PC-9 (cell line): ENCODE data around the gene ZNF385B. TPM values are rescaled to one million over a fixed set of nuclear protein-coding genes. Genes with fewer than 3 reads are reported as not detected.

Source experiments
- BruUV-seq: library from RNA; stranded (reverse); fragments of 400-500 nt; replicated peaks from 2 replicates; lab custom pipeline; 2021; lab: Mats Ljungman, UMichigan
- CTCF ChIA-PET: fragments of 300-600 bp; sonication (Branson Sonifier 250); formaldehyde crosslinking; loops from one replicate; lab custom pipeline; 2022; ENCODE audit warnings: antibody characterized with exemption; lab: Charles Lee
- POLR2A ChIA-PET: fragments of 300-600 bp; sonication (Branson Sonifier 250); formaldehyde crosslinking; loops from one replicate; lab custom pipeline; 2022; ENCODE audit warnings: antibody characterized with exemption; ENCODE audit not compliant: unreplicated experiment; lab: Charles Lee
- DNase-seq, 2 experiments: peaks; one replicate each; pipeline versions ENCODE4 v3.0.0 to v3.0.0-alpha.2; 2015 to 2022; ENCODE audit warnings: mixed read lengths in 1 of 2
- H2AFZ ChIP-seq: fragments of 200-600 bp; sonication (generic); 2 replicates; pipeline ENCODE4 v1.8.1; 2017; ENCODE audit warnings: antibody characterized with exemption
- H3F3A ChIP-seq: fragments of 200-600 bp; sonication (generic); 2 replicates; pipeline ENCODE4 v1.8.1; 2017; ENCODE audit warnings: antibody characterized with exemption, mild to moderate bottlenecking, low read depth; ENCODE audit not compliant: insufficient read depth
- H3K27ac ChIP-seq: fragments of 200-600 bp; sonication (generic); 2 replicates; pipeline ENCODE4 v1.6.1; 2016; ENCODE audit warnings: mixed run types
- H3K27me3 ChIP-seq: fragments of 200-600 bp; sonication (generic); 2 replicates; pipeline ENCODE4 v1.6.1; 2016; ENCODE audit warnings: low read depth, mixed run types; ENCODE audit not compliant: insufficient read depth
- H3K36me3 ChIP-seq: fragments of 200-600 bp; sonication (generic); 2 replicates; pipeline ENCODE4 v1.6.1; 2016; ENCODE audit warnings: low read depth, mixed run types
- H3K4me1 ChIP-seq: fragments of 200-600 bp; sonication (generic); replicated peaks from 2 replicates; pipeline ENCODE4 v1.6.1; 2016; ENCODE audit warnings: mixed run types; ENCODE audit not compliant: insufficient read depth
- H3K4me2 ChIP-seq: fragments of 200-600 bp; sonication (generic); 2 replicates; pipeline ENCODE4 v1.6.1; 2017; ENCODE audit warnings: mixed run types
- H3K4me3 ChIP-seq: fragments of 200-600 bp; sonication (generic); 2 replicates; pipeline ENCODE4 v1.6.1; 2016; ENCODE audit warnings: mixed run types
- H3K79me2 ChIP-seq: fragments of 200-600 bp; sonication (generic); 2 replicates; pipeline ENCODE4 v1.6.1; 2017; ENCODE audit warnings: low read depth, mixed run types
- H3K9me2 ChIP-seq: fragments of 200-600 bp; sonication (generic); 2 replicates; pipeline ENCODE4 v1.8.1; 2017; ENCODE audit warnings: mild to moderate bottlenecking; ENCODE audit not compliant: insufficient read depth
- H3K9me3 ChIP-seq: fragments of 200-600 bp; sonication (generic); 2 replicates; pipeline ENCODE4 v1.8.1; 2016; ENCODE audit warnings: low read depth; ENCODE audit not compliant: insufficient read depth
- H4K20me1 ChIP-seq: fragments of 200-600 bp; sonication (generic); 2 replicates; pipeline ENCODE4 v1.8.1; 2017; ENCODE audit not compliant: insufficient read depth
- CTCF ChIP-seq: fragments of 200-600 bp; sonication (generic); conservative IDR thresholded peaks from 2 replicates; pipeline ENCODE4 v1.6.1; 2017; ENCODE audit warnings: mixed run types, antibody characterized with exemption, mild to moderate bottlenecking, moderate library complexity
- EZH2 ChIP-seq: fragments of 200-600 bp; sonication (generic); IDR thresholded peaks from 2 replicates; pipeline ENCODE4 v1.8.0; 2017; ENCODE audit warnings: antibody characterized with exemption, low read depth
- intact Hi-C: fragments of 100-400 bp; cut with micrococcal nuclease; formaldehyde crosslinking; loops from one replicate; pipeline ENCODE4 v1.10.0; 2022; ENCODE audit not compliant: unreplicated experiment
- total RNA-seq: library from RNA; stranded (reverse); gene quantifications from 2 replicates; pipeline ENCODE4 v1.2.3, GENCODE V29; 2021

ZNF385B gene
- total RNA-seq, 1 experiment from 2014 or later = 4.1 TPM

DNA sequence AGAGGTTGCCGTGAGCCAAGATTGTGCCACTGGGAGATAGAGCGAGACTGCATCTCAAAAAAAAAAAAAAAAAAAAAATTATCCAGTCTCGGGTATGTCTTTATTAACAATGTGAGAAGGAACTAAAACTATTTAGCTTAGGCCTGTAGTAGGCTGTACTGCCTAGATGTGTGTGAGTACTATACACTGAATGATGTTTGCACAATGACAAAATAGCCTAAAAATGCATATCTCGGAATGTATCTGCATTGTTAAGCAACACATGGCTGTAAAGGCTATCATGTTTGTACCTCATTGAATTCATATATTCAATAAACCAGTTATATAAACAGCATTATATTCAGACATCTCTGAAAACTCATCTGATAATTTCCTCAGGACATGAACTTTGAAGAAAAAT, 405.6 kb downstream of the ZNF385B start:
- Histone ChIP-seq H3K4me3 (no peak overlapping the region), H4K20me1 (no peaks in the 10 kb centered on the region), H3K4me1 (peaks cover 5% of the 10 kb centered on the region), H3K79me2 (no peaks in the 10 kb centered on the region), H2AFZ (no peak overlapping the region), H3K9me3 (peaks cover 27% of the 10 kb centered on the region), H3K36me3 (no peaks in the 10 kb centered on the region), H3K27ac (no peak overlapping the region), H3K4me2 (no peak overlapping the region), H3F3A (peaks cover 10% of the 10 kb centered on the region; the same call in 1 of the 2 replicates), H3K9me2 (no peaks in the 10 kb centered on the region), H3K27me3 (no peaks in the 10 kb centered on the region)
- ChIA-PET POLR2A (interaction anchor here (0.6 kb wide), 1 partner anchor 616 kb away, joined by 7 read pairs; no protein-coding TSS in a partner anchor), CTCF (interaction anchor here (0.6 kb wide), 1 partner anchor 246 kb away, joined by 3 read pairs; no protein-coding TSS in a partner anchor)
- TF ChIP-seq CTCF (no peak), EZH2 (no peak)
- no TSS peak for BruUV-seq
- DNase-seq = peak in 1 of 2 experiments; percentile 52
- intact Hi-C loops = loop anchor here (5.0 kb wide), 1 partner anchor 156 kb away; no protein-coding TSS in a partner anchor

DNA sequence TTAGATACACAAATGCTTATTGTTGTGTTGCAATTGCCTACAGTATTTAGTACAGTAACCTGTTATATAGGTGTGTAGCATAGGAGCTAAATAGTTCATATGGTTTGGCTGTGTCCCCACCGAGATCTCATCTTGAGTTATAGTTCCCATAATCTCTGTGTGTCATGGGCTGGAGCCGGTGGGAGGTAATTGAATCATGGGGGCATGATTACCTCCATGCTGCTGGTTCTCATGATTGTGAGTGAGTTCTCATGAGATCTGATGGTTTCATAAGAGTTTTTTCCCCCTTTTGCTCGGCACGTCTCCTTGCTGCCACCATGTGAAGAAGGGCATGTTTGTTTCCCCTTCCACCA, 406.3 kb downstream of the ZNF385B start:
- H3K27me3 ChIP-seq = no peaks in the 10 kb centered on the region
- peak in 1 of 2 experiments; percentile 25 for DNase-seq
- H3K4me1 ChIP-seq = peaks cover 2% of the 10 kb centered on the region
- H3K27ac ChIP-seq = no peak overlapping the region
- POLR2A ChIA-PET = no interaction called here
- no peak overlapping the region for H2AFZ ChIP-seq
- CTCF ChIA-PET = no interaction called here
- peaks cover 3% of the 10 kb centered on the region; the same call in 1 of the 2 replicates for H3F3A ChIP-seq
- no peaks in the 10 kb centered on the region for H4K20me1 ChIP-seq
- no peaks in the 10 kb centered on the region for H3K79me2 ChIP-seq
- no TSS peak for BruUV-seq
- no peak overlapping the region for H3K4me2 ChIP-seq
- no peaks in the 10 kb centered on the region for H3K36me3 ChIP-seq
- no peak overlapping the region for H3K4me3 ChIP-seq
- no peak for TF ChIP-seq CTCF
- TF ChIP-seq EZH2 = no peak
- H3K9me3 ChIP-seq = peaks cover 21% of the 10 kb centered on the region
- intact Hi-C loops = loop anchor here (5.0 kb wide), 1 partner anchor 157 kb away; no protein-coding TSS in a partner anchor
- no peaks in the 10 kb centered on the region for H3K9me2 ChIP-seq

- Histone ChIP-seq H3K36me3 (no peaks in the 10 kb centered on the region), H3K4me1 (no peaks in the 10 kb centered on the region; the same call in 1 of the 2 replicates), H3K9me3 (peaks cover 21% of the 10 kb centered on the region), H4K20me1 (no peaks in the 10 kb centered on the region), H2AFZ (no peak overlapping the region), H3K4me3 (no peak overlapping the region), H3F3A (no peaks in the 10 kb centered on the region), H3K27ac (no peak overlapping the region), H3K4me2 (no peak overlapping the region), H3K9me2 (no peaks in the 10 kb centered on the region), H3K27me3 (no peaks in the 10 kb centered on the region), H3K79me2 (no peaks in the 10 kb centered on the region)
- intact Hi-C loops = loop anchor here (5.0 kb wide), 1 partner anchor 158 kb away; no protein-coding TSS in a partner anchor
- BruUV-seq = no TSS peak
- ChIA-PET CTCF (interaction anchor here (0.7 kb wide), 1 partner anchor 260 kb away, joined by 4 read pairs; no protein-coding TSS in a partner anchor), POLR2A (interaction anchor here (0.6 kb wide), 1 partner anchor 137 kb away, joined by 4 read pairs; no protein-coding TSS in a partner anchor)
- DNase-seq = peak; percentile 40 to 73
- TF ChIP-seq EZH2 (no peak), CTCF (no peak)
Measured at GRCh38 chr2:179454443-179455171, 406.8 kb downstream of the ZNF385B start.
